ENCODE measurements around the gene CEP57L1. TPM values are rescaled to one million over a fixed set of nuclear protein-coding genes. Genes with fewer than 3 reads are reported as not detected.
"Not testable (repeated sequence)": the region's sequence is repeated elsewhere in the genome, so short reads cannot be mapped to it uniquely, and the experiment has no call there.

Gene CEP57L1
- total RNA-seq, 1 donor from 2014 or later: 13.5 TPM

- Histone ChIP-seq H3K27ac (no peak overlapping the region), H3K9me3 (no peaks in the 10 kb centered on the region), H3K27me3 (no peaks in the 10 kb centered on the region), H3K4me3 (no peak overlapping the region), H3K36me3 (peaks cover 0 to 6% of the 10 kb centered on the region in 2 donors), H3K4me1 (peaks cover 45% of the 10 kb centered on the region)
- no peak for TF ChIP-seq POLR2AphosphoS5 (IDR thresholded peaks at IDR 0.05; ENCODE audit: insufficient read depth in 1 of 2, low read depth in 1 of 2)
- no peak for TF ChIP-seq CTCF (IDR thresholded peaks at IDR 0.05)
- no peak for TF ChIP-seq POLR2A (IDR thresholded peaks at IDR 0.05)
- intact Hi-C loops (cut with DNase I): no loop called here
- no peak for DNase-seq (ENCODE audit: extremely low spot score in 2 of 2)
These were observed 14.3 kb upstream of the CEP57L1 start for GRCh38 chr6:109081026-109081425.

- H3K27ac ChIP-seq: no peak overlapping the region
- no peaks in the 10 kb centered on the region for H3K9me3 ChIP-seq
- no peak for DNase-seq (ENCODE audit: extremely low spot score in 2 of 2)
- H3K4me3 ChIP-seq: no peak overlapping the region
- TF ChIP-seq CTCF (IDR thresholded peaks at IDR 0.05): no peak
- no peak for TF ChIP-seq POLR2AphosphoS5 (IDR thresholded peaks at IDR 0.05; ENCODE audit: insufficient read depth in 1 of 2, low read depth in 1 of 2)
- TF ChIP-seq POLR2A (IDR thresholded peaks at IDR 0.05): no peak
- H3K4me1 ChIP-seq: peaks cover 39% of the 10 kb centered on the region
- intact Hi-C loops (cut with DNase I): no loop called here
- H3K36me3 ChIP-seq: peaks cover 0 to 8% of the 10 kb centered on the region in 2 donors
- no peaks in the 10 kb centered on the region for H3K27me3 ChIP-seq
These were observed 13.7 kb upstream of the CEP57L1 start for GRCh38 chr6:109081516-109082187.

DNA sequence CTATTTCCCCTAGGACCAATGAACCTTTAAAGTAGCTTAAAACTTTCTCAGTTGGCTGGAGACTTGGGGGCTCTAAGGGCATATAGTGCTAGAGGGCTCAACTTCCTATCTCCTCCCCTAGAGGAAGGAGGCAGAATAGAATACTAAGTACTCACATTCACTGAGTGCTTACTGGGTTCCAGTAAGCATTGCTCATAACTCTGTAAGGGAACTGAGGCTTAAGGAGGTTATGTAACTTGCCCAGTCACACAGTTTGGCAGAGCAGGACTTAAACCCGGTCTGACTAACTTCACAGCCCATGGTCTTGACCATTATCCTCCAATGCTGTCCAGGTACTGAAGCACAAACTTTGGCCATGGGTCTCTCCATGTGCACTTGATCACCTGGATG lies 13.1 kb upstream of the CEP57L1 start:
- no peak overlapping the region for H3K4me3 ChIP-seq
- no peaks in the 10 kb centered on the region for H3K27me3 ChIP-seq
- peaks cover 0 to 8% of the 10 kb centered on the region in 2 donors for H3K36me3 ChIP-seq
- intact Hi-C loops (cut with DNase I): no loop called here
- no peak overlapping the region for H3K27ac ChIP-seq
- TF ChIP-seq CTCF (IDR thresholded peaks at IDR 0.05) (no peak), POLR2AphosphoS5 (IDR thresholded peaks at IDR 0.05; ENCODE audit: insufficient read depth in 1 of 2, low read depth in 1 of 2) (peak in 1 of 2 donors; percentile 7)
- H3K4me1 ChIP-seq: peaks cover 33% of the 10 kb centered on the region
- H3K9me3 ChIP-seq: no peaks in the 10 kb centered on the region
- DNase-seq (ENCODE audit: extremely low spot score in 2 of 2): no peak

GRCh38 chr6:109083657-109084056 lies 11.7 kb upstream of the CEP57L1 start:
- peaks cover 40% of the 10 kb centered on the region for H3K4me1 ChIP-seq
- no peak overlapping the region for H3K27ac ChIP-seq
- H3K4me3 ChIP-seq: no peak overlapping the region
- no peaks in the 10 kb centered on the region for H3K27me3 ChIP-seq
- no peak for DNase-seq (ENCODE audit: extremely low spot score in 2 of 2)
- H3K36me3 ChIP-seq: peaks cover 0 to 8% of the 10 kb centered on the region in 2 donors
- no peaks in the 10 kb centered on the region for H3K9me3 ChIP-seq
- TF ChIP-seq POLR2A (IDR thresholded peaks at IDR 0.05): no peak
- intact Hi-C loops (cut with DNase I): no loop called here

GRCh38 chr6:109084146-109084545 lies 11.2 kb upstream of the CEP57L1 start:
- H3K9me3 ChIP-seq; intact Hi-C loops (cut with DNase I); H3K36me3 ChIP-seq; H3K27ac ChIP-seq; H3K4me3 ChIP-seq; H3K27me3 ChIP-seq; DNase-seq (ENCODE audit: extremely low spot score in 2 of 2): not testable (repeated sequence)
- H3K4me1 ChIP-seq: peaks cover 40% of the 10 kb centered on the region

DNA sequence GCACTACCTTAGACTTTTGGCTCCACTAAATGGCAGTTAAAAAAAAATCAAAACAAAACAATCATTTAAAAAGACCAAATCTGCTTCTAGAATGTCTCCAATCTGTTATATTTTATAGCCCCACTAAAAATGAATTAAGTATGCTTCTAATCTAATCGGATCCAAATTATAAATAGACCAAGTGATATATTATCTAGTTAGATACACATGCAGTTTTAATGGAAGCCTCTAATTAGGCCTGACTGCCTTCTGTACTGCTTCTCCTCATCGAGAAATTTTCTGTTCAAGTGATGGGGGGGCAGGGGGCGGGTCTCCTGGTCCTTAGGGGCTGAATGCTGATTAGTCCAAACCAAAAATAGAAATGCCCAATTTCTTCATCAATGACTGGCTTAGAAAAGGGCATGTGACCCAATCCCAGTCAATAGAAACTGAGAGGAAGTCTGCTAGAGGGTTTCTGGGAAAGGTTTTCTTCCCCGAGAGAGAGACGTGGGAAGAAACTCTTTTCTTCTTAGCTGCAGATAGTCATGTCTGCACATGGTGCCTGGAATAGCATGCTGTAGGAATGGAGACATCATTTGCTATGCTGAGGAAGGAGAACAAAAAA lies 7.5 kb upstream of the CEP57L1 start:
- intact Hi-C loops (cut with DNase I): no loop called here
- Histone ChIP-seq H3K4me3 (no peak overlapping the region), H3K27ac (peak overlapping the region; percentile 5), H3K4me1 (peaks cover 33% of the 10 kb centered on the region), H3K27me3 (no peaks in the 10 kb centered on the region), H3K36me3 (peaks cover 0 to 8% of the 10 kb centered on the region in 2 donors), H3K9me3 (no peaks in the 10 kb centered on the region)
- TF ChIP-seq POLR2AphosphoS5 (IDR thresholded peaks at IDR 0.05; ENCODE audit: insufficient read depth in 1 of 2, low read depth in 1 of 2) (no peak), CTCF (IDR thresholded peaks at IDR 0.05) (no peak), POLR2A (IDR thresholded peaks at IDR 0.05) (no peak)
- no peak for DNase-seq (ENCODE audit: extremely low spot score in 2 of 2)
